ENCODE measurements around the gene NCOA5. TPM values are rescaled to one million over a fixed set of nuclear protein-coding genes. Genes with fewer than 3 reads are reported as not detected.

NCOA5 gene
- total RNA-seq, 1 experiment from 2014 or later = 16.5 TPM

DNA sequence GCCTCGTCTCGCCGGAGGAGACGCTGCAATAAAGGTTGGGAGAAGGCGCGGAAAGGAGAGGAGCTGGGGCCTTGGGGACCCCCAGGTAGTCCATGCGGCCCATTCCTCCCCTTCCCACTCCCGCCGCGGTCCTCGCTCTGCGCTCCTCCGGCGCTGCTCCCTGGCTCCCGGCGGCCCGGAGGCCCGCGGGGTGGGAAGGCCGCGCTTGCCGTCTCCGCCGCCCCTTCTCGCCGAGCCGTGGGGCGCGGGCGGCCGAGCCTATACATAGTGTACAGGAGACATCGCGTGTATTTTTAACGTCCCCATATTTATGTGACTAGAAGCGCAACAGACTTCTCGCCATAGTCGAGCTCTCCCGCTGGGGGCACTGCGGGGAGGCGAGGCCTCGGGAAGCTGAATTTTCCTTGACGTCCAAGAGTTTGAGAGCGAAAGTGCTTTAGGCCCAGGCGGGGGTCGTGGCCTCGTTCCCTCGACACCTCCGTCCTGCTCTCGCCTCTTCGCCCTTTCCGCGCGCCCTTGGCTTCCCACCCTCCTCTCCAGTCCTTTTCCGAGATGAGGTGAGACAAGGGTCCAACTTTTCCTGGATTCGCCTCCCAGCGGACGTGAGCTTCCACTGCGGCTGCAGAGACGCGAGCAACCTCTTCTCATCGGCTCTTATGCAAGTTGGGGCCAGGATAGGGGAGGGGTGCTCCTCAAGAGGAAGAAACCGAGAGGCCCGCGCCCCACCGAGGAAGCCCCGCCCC is 31.7 kb downstream of the NCOA5 start (continued):
- TF ChIP-seq ZNF232 (CRISPR knock-in tag; IDR thresholded peaks at IDR 0.05) (0 out of 2 replicates have a peak, but pooled peaks have one; percentile 20), GABPB1 (CRISPR knock-in tag; IDR thresholded peaks at IDR 0.05) (no peak), TCF7 (CRISPR knock-in tag; IDR thresholded peaks at IDR 0.05; ENCODE audit: low read depth) (no peak)

DNA sequence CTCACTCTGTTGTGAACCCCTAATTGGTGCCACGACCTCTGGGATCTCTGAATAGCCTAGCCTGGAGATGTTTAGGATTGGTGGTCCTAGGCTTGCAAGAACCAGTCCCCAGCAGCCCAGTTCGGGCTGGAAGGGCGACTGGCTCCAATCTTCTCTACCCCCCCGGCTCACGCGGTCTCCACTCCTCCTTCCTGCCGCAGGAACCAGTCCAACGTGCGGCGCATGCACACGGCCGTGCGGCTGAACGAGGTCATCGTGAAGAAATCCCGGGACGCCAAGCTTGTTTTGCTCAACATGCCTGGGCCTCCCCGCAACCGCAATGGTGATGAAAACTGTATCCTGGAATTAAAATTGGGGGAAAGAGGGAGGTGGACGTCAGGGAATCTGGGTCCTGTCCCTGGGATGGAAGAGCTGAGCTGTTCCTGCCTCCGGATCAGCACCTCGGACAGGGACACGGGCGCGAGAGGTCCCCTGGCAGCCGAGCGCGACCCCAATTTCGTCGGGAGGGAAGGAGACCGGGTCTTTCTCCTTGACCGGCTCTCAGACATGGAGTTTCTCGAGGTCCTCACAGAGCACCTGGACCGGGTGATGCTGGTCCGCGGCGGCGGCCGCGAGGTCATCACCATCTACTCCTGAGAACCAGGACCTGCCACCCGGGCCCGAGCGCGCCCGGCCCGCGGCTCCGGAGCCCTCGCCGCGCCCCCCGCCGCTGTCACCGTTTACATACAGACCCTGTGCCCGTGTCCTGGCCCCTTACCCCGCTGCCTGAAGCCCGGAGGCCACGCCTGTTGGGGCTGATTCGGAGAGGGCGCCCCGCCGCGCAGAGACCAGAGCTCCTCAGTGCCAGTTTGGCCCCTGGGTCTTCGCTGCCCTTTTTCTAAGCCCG is 32.5 kb downstream of the NCOA5 start:
- Mint-ChIP-seq H3K4me3 (peak overlapping the region; percentile 48), H3K9me3 (no peaks in the 10 kb centered on the region), H3K27ac (no peak overlapping the region), H3K36me3 (peaks cover 13% of the 10 kb centered on the region), H3K4me1 (peaks cover 30% of the 10 kb centered on the region), H3K27me3 (ENCODE audit: low read depth) (peaks cover 71% of the 10 kb centered on the region)
- DNase-seq (ENCODE audit: low spot score) (peak; percentile 83), ATAC-seq (peak; percentile 12)
- ChIA-PET CTCF (interaction anchor here (0.6 to 4.7 kb wide), 23 partner anchors 9 to 763 kb away, joined by 3 to 108 read pairs (median 8); partner anchors contain the start of gene SLC12A5), POLR2A (interaction anchor here (0.6 to 1.1 kb wide), 3 partner anchors 12 to 25 kb away, joined by 3 read pairs; no protein-coding TSS in a partner anchor)
- no peak for TF ChIP-seq SMAD4 (CRISPR knock-in tag; IDR thresholded peaks at IDR 0.05)
- TF ChIP-seq, protein P1, sequence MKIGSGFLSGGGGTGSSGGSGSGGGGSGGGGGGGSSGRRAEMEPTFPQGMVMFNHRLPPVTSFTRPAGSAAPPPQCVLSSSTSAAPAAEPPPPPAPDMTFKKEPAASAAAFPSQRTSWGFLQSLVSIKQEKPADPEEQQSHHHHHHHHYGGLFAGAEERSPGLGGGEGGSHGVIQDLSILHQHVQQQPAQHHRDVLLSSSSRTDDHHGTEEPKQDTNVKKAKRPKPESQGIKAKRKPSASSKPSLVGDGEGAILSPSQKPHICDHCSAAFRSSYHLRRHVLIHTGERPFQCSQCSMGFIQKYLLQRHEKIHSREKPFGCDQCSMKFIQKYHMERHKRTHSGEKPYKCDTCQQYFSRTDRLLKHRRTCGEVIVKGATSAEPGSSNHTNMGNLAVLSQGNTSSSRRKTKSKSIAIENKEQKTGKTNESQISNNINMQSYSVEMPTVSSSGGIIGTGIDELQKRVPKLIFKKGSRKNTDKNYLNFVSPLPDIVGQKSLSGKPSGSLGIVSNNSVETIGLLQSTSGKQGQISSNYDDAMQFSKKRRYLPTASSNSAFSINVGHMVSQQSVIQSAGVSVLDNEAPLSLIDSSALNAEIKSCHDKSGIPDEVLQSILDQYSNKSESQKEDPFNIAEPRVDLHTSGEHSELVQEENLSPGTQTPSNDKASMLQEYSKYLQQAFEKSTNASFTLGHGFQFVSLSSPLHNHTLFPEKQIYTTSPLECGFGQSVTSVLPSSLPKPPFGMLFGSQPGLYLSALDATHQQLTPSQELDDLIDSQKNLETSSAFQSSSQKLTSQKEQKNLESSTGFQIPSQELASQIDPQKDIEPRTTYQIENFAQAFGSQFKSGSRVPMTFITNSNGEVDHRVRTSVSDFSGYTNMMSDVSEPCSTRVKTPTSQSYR (CRISPR knock-in tag; IDR thresholded peaks at IDR 0.05) = no peak
- no peak for TF ChIP-seq MAX (CRISPR knock-in tag; IDR thresholded peaks at IDR 0.05)
- TF ChIP-seq NFYB (CRISPR knock-in tag; conservative IDR thresholded peaks at IDR 0.05; ENCODE audit: low read depth) = no peak
- TF ChIP-seq ZBTB43 (CRISPR knock-in tag; IDR thresholded peaks at IDR 0.05) = no peak
- TF ChIP-seq NFATC4 (CRISPR knock-in tag; IDR thresholded peaks at IDR 0.05) = no peak
- 0 out of 2 replicates have a peak, but pooled peaks have one; percentile 23 for TF ChIP-seq RELA (CRISPR knock-in tag; IDR thresholded peaks at IDR 0.05; ENCODE audit: borderline replicate concordance)
- peak; percentile 55; the same call in 1 of the 2 replicates for TF ChIP-seq NFE2L1 (CRISPR knock-in tag; IDR thresholded peaks at IDR 0.05)
- TF ChIP-seq ESRRA (CRISPR knock-in tag; IDR thresholded peaks at IDR 0.05; ENCODE audit: borderline replicate concordance) = no peak
- TF ChIP-seq, protein P2, sequence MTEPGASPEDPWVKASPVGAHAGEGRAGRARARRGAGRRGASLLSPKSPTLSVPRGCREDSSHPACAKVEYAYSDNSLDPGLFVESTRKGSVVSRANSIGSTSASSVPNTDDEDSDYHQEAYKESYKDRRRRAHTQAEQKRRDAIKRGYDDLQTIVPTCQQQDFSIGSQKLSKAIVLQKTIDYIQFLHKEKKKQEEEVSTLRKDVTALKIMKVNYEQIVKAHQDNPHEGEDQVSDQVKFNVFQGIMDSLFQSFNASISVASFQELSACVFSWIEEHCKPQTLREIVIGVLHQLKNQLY (CRISPR knock-in tag; IDR thresholded peaks at IDR 0.05) = no peak
- no peak for TF ChIP-seq TP53 (CRISPR knock-in tag; IDR thresholded peaks at IDR 0.05)
- no peak for TF ChIP-seq ATF1 (CRISPR knock-in tag; IDR thresholded peaks at IDR 0.05)
- no peak for TF ChIP-seq HMGA2 (CRISPR knock-in tag; IDR thresholded peaks at IDR 0.05)
- no peak for TF ChIP-seq CREB1 (CRISPR knock-in tag; IDR thresholded peaks at IDR 0.05)
- no peak for TF ChIP-seq NR2C2 (CRISPR knock-in tag; IDR thresholded peaks at IDR 0.05)
- TF ChIP-seq, protein P3, sequence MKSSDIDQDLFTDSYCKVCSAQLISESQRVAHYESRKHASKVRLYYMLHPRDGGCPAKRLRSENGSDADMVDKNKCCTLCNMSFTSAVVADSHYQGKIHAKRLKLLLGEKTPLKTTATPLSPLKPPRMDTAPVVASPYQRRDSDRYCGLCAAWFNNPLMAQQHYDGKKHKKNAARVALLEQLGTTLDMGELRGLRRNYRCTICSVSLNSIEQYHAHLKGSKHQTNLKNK (CRISPR knock-in tag; IDR thresholded peaks at IDR 0.05) = no peak
- TF ChIP-seq TCF7 (CRISPR knock-in tag; IDR thresholded peaks at IDR 0.05; ENCODE audit: low read depth) = no peak
- TF ChIP-seq ZNF263 (CRISPR knock-in tag; IDR thresholded peaks at IDR 0.05; ENCODE audit: low read depth) = no peak
- TF ChIP-seq EMX1 (CRISPR knock-in tag; IDR thresholded peaks at IDR 0.05) = no peak
- TF ChIP-seq IRF2 (CRISPR knock-in tag; IDR thresholded peaks at IDR 0.05; ENCODE audit: borderline replicate concordance, low read depth) = no peak
- TF ChIP-seq ZNF317 (CRISPR knock-in tag; IDR thresholded peaks at IDR 0.05; ENCODE audit: borderline replicate concordance, low read depth) = no peak
- TF ChIP-seq, protein P4, sequence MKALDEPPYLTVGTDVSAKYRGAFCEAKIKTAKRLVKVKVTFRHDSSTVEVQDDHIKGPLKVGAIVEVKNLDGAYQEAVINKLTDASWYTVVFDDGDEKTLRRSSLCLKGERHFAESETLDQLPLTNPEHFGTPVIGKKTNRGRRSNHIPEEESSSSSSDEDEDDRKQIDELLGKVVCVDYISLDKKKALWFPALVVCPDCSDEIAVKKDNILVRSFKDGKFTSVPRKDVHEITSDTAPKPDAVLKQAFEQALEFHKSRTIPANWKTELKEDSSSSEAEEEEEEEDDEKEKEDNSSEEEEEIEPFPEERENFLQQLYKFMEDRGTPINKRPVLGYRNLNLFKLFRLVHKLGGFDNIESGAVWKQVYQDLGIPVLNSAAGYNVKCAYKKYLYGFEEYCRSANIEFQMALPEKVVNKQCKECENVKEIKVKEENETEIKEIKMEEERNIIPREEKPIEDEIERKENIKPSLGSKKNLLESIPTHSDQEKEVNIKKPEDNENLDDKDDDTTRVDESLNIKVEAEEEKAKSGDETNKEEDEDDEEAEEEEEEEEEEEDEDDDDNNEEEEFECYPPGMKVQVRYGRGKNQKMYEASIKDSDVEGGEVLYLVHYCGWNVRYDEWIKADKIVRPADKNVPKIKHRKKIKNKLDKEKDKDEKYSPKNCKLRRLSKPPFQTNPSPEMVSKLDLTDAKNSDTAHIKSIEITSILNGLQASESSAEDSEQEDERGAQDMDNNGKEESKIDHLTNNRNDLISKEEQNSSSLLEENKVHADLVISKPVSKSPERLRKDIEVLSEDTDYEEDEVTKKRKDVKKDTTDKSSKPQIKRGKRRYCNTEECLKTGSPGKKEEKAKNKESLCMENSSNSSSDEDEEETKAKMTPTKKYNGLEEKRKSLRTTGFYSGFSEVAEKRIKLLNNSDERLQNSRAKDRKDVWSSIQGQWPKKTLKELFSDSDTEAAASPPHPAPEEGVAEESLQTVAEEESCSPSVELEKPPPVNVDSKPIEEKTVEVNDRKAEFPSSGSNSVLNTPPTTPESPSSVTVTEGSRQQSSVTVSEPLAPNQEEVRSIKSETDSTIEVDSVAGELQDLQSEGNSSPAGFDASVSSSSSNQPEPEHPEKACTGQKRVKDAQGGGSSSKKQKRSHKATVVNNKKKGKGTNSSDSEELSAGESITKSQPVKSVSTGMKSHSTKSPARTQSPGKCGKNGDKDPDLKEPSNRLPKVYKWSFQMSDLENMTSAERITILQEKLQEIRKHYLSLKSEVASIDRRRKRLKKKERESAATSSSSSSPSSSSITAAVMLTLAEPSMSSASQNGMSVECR (CRISPR knock-in tag; IDR thresholded peaks at IDR 0.05; ENCODE audit: borderline replicate concordance) = no peak; the same call in 1 of the 2 replicates
